H9 (cell line): ENCODE measurements around the gene VEGFD. TPM values are rescaled to one million over a fixed set of nuclear protein-coding genes. Genes with fewer than 3 reads are reported as not detected.
A peak's percentile ranks its signal among the peaks of the same experiment; 100 is the strongest.

Source experiments
- DNase-seq: peaks from one replicate; pipeline ENCODE4 v3.0.0-alpha.2; 2017
- H2AFZ ChIP-seq: one replicate; pipeline ENCODE4 v1.6.1; 2013; ENCODE audit warnings: mild to moderate bottlenecking, low read length, control low read depth, moderate library complexity
- H2AK5ac ChIP-seq: 2 replicates; pipeline ENCODE4 v1.6.1; 2013; ENCODE audit warnings: low read length, control low read depth, mixed read lengths; ENCODE audit not compliant: insufficient read length
- H2BK120ac ChIP-seq: one replicate; pipeline ENCODE4 v1.6.1; 2013; ENCODE audit warnings: low read depth, mild to moderate bottlenecking, low read length, control low read depth, inconsistent platforms; ENCODE audit not compliant: poor library complexity, severe bottlenecking
- H2BK12ac ChIP-seq: 2 replicates; pipeline ENCODE4 v1.6.1; 2013; ENCODE audit warnings: low read length, control low read depth, mixed read lengths, low read depth; ENCODE audit not compliant: insufficient read length
- H2BK15ac ChIP-seq: 2 replicates; pipeline ENCODE4 v1.6.1; 2013; ENCODE audit warnings: low read depth, low read length, control low read depth
- H2BK20ac ChIP-seq: one replicate; pipeline ENCODE4 v1.6.1; 2013; ENCODE audit warnings: low read depth, mild to moderate bottlenecking, low read length, control low read depth, inconsistent platforms; ENCODE audit not compliant: poor library complexity, severe bottlenecking
- H2BK5ac ChIP-seq: 2 replicates; pipeline ENCODE4 v1.6.1; 2013; ENCODE audit warnings: low read length, control low read depth, mixed read lengths; ENCODE audit not compliant: insufficient read length
- H3K14ac ChIP-seq: 2 replicates; pipeline ENCODE4 v1.6.1; 2013; ENCODE audit warnings: low read length, control low read depth; ENCODE audit not compliant: insufficient read depth
- H3K18ac ChIP-seq: 2 replicates; pipeline ENCODE4 v1.6.1; 2013; ENCODE audit warnings: low read depth, mild to moderate bottlenecking, mixed read lengths, low read length, control low read depth; ENCODE audit not compliant: insufficient read length
- H3K23ac ChIP-seq: 2 replicates; pipeline ENCODE4 v1.6.1; 2013; ENCODE audit warnings: low read length, control low read depth, mixed read lengths, low read depth; ENCODE audit not compliant: insufficient read length
- H3K23me2 ChIP-seq: 2 replicates; pipeline ENCODE4 v1.6.1; 2013; ENCODE audit warnings: low read depth, mild to moderate bottlenecking, mixed read lengths, low read length, control low read depth; ENCODE audit not compliant: insufficient read length, poor library complexity, severe bottlenecking
- H3K27ac ChIP-seq: 2 replicates; pipeline ENCODE4 v1.5.1; 2013; ENCODE audit warnings: low read length, control low read depth, mixed read lengths, low read depth; ENCODE audit not compliant: insufficient read length
- H3K27me3 ChIP-seq: 2 replicates; pipeline ENCODE4 v1.6.1; 2013; ENCODE audit warnings: low read length, control low read depth, inconsistent platforms; ENCODE audit not compliant: insufficient read depth
- H3K4ac ChIP-seq: 2 replicates; pipeline ENCODE4 v1.6.1; 2013; ENCODE audit warnings: low read depth, mild to moderate bottlenecking, control low read depth, inconsistent platforms, low read length, moderate library complexity
- H3K4me1 ChIP-seq: 2 replicates; pipeline ENCODE4 v1.6.1; 2013; ENCODE audit warnings: low read length, control low read depth, inconsistent platforms; ENCODE audit not compliant: insufficient read depth
- H3K4me2 ChIP-seq: 2 replicates; pipeline ENCODE4 v1.6.1; 2013; ENCODE audit warnings: low read length, control low read depth, mixed read lengths; ENCODE audit not compliant: insufficient read length, insufficient read depth
- H3K56ac ChIP-seq: 2 replicates; pipeline ENCODE4 v1.6.1; 2013; ENCODE audit warnings: low read depth, mild to moderate bottlenecking, mixed read lengths, low read length, control low read depth; ENCODE audit not compliant: insufficient read length
- H3K79me1 ChIP-seq: 2 replicates; pipeline ENCODE4 v1.6.1; 2013; ENCODE audit warnings: low read depth, mild to moderate bottlenecking, moderate library complexity, low read length, control low read depth, inconsistent platforms; ENCODE audit not compliant: insufficient read depth, poor library complexity, severe bottlenecking
- H3K79me2 ChIP-seq: 2 replicates; pipeline ENCODE4 v1.6.1; 2013; ENCODE audit warnings: low read length, control low read depth, inconsistent platforms; ENCODE audit not compliant: insufficient read depth
- H3K9ac ChIP-seq: 2 replicates; pipeline ENCODE4 v1.6.1; 2013; ENCODE audit warnings: low read length, control low read depth, mixed read lengths; ENCODE audit not compliant: insufficient read length; ENCODE audit errors: extremely low read depth
- H3K9me3 ChIP-seq: one replicate; pipeline ENCODE4 v1.6.1; 2013; ENCODE audit warnings: low read depth, low read length, inconsistent platforms; ENCODE audit not compliant: control insufficient read depth
- H3T11ph ChIP-seq: one replicate; pipeline ENCODE4 v1.6.1; 2013; ENCODE audit warnings: mild to moderate bottlenecking, low read length, control low read depth, inconsistent platforms
- H4K20me1 ChIP-seq: one replicate; pipeline ENCODE4 v1.6.1; 2013; ENCODE audit not compliant: control insufficient read depth, insufficient read length, insufficient read depth
- H4K5ac ChIP-seq: 2 replicates; pipeline ENCODE4 v1.6.1; 2013; ENCODE audit warnings: low read depth, mild to moderate bottlenecking, mixed read lengths, low read length, control low read depth; ENCODE audit not compliant: insufficient read length
- H4K8ac ChIP-seq: replicated peaks from 2 replicates; pipeline ENCODE4 v1.6.1; 2013; ENCODE audit warnings: low read length, control low read depth, mixed read lengths, low read depth; ENCODE audit not compliant: insufficient read length
- H4K91ac ChIP-seq: 2 replicates; pipeline ENCODE4 v1.6.1; 2013; ENCODE audit warnings: low read depth, mild to moderate bottlenecking, moderate library complexity, mixed read lengths, low read length, control low read depth; ENCODE audit not compliant: insufficient read length
- H3K27ac Mint-ChIP-seq, 3 experiments: 2 replicates in 2 of 3; 3 replicates in 1 of 3; pipeline ENCODE4 v1.8.0; 2020 to 2021; ENCODE audit warnings: mixed read lengths in 3 of 3, mild to moderate bottlenecking in 1 of 3, moderate library complexity in 1 of 3
- H3K27me3 Mint-ChIP-seq: 2 replicates; pipeline ENCODE4 v1.8.0; 2021; ENCODE audit warnings: low read depth, mild to moderate bottlenecking, moderate library complexity, mixed read lengths
- H3K36me3 Mint-ChIP-seq, 3 experiments: 2 replicates in 2 of 3; 3 replicates in 1 of 3; pipeline ENCODE4 v1.8.0; 2020 to 2021; ENCODE audit warnings: low read depth in 3 of 3, mixed read lengths in 3 of 3; ENCODE audit not compliant: insufficient read depth in 1 of 3
- H3K4me1 Mint-ChIP-seq, 2 experiments: 2 replicates each; pipeline ENCODE4 v1.8.0; 2020; ENCODE audit warnings: mixed read lengths in 2 of 2
- H3K4me3 Mint-ChIP-seq, 2 experiments: 2 replicates in 1 of 2; 3 replicates in 1 of 2; pipeline ENCODE4 v1.8.0; 2020 to 2021; ENCODE audit warnings: mild to moderate bottlenecking in 2 of 2, mixed read lengths in 2 of 2, moderate library complexity in 1 of 2
- H3K9me3 Mint-ChIP-seq, 2 experiments: 2 replicates in 1 of 2; 3 replicates in 1 of 2; pipeline ENCODE4 v1.8.0; 2020; ENCODE audit warnings: mild to moderate bottlenecking in 2 of 2, mixed read lengths in 2 of 2, moderate library complexity in 1 of 2
- WGBS: extraction: QIAGEN DNeasy Blood & Tissue Kit; methylation state at CpG from one replicate; pipeline ENCODE4 v1.1.7; 2013; ENCODE audit warnings: missing lambda C conversion rate, low lambda C conversion rate, mixed read lengths; ENCODE audit not compliant: insufficient read length; ENCODE audit errors: extremely low coverage; 5-methylcytosine and 5-hydroxymethylcytosine counted together
- total RNA-seq: library from RNA; stranded (reverse); gene quantifications from 2 replicates; pipeline ENCODE4 v1.2.1, GENCODE V29; 2021
- TF ChIP-seq, protein P1 (sequence below): fragments of 200-600 bp; sonication (generic); conservative IDR thresholded peaks from 3 replicates; pipeline ENCODE4 v1.8.0; 2021; ENCODE audit warnings: antibody characterized with exemption, mild to moderate bottlenecking

Gene VEGFD
- total RNA-seq, 1 experiment from 2014 or later = 0.11 TPM

DNA sequence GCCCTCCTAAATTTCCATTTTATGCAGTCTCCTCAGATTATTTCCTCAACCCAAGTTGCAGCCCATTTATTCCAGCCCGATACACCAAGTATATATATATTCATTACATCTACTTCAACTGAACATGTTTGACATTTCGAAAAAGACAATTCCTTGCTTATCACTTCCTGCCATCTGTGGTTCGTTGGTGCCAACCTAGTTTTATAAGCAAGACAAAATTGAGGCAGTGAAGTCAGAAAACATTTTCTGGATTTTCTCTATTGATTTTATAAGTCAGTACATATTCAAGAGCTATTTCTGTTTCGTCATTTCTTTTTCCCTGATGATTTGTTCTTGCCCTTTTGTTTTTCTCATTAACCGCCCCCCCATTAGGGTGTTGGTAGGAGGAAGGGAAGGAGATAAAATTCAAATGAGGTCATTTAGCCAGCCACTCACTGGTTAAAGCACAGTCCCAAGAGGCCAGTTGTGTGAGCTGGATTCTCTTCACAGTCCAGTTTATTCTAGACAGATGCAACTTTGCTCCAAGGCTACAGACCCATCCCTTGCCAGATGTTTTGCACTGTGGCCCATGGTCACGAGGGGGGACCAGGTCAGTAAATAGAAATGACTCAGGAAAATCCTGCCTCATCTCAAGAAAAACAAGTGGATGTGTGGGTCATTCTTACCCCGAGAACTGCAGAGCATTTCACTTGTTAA, 20.3 kb upstream of the VEGFD start:
- WGBS = no CpG with 5 or more reads among the region's 7 CpGs
- H3K36me3 Mint-ChIP-seq = peaks cover 0 to 8% (median 3%) of the 10 kb centered on the region in 3 experiments; a peak in 4 of 7 replicates

More for the DNA sequence above, 20.3 kb upstream of the VEGFD start:
- Histone ChIP-seq H3K27ac (no peak overlapping the region), H2BK20ac (no peak overlapping the region), H2BK5ac (no peak overlapping the region), H3K18ac (no peak overlapping the region), H3K9ac (no peak overlapping the region), H3K4me1 (peaks cover 3% of the 10 kb centered on the region), H3T11ph (no peak overlapping the region), H3K27me3 (no peaks in the 10 kb centered on the region), H2AK5ac (no peak overlapping the region), H3K23me2 (no peaks in the 10 kb centered on the region), H3K79me2 (no peaks in the 10 kb centered on the region), H2BK15ac (no peak overlapping the region), H2AFZ (no peak overlapping the region), H4K20me1 (no peaks in the 10 kb centered on the region), H3K23ac (no peak overlapping the region), H4K5ac (no peak overlapping the region), H3K9me3 (no peaks in the 10 kb centered on the region), H4K8ac (no peak overlapping the region), H3K4ac (no peak overlapping the region), H4K91ac (no peak overlapping the region), H3K4me2 (no peak overlapping the region), H3K14ac (no peak overlapping the region), H2BK120ac (no peak overlapping the region), H3K79me1 (peaks cover 3% of the 10 kb centered on the region), H2BK12ac (no peak overlapping the region), H3K56ac (no peak overlapping the region)
- TF ChIP-seq, protein P1, sequence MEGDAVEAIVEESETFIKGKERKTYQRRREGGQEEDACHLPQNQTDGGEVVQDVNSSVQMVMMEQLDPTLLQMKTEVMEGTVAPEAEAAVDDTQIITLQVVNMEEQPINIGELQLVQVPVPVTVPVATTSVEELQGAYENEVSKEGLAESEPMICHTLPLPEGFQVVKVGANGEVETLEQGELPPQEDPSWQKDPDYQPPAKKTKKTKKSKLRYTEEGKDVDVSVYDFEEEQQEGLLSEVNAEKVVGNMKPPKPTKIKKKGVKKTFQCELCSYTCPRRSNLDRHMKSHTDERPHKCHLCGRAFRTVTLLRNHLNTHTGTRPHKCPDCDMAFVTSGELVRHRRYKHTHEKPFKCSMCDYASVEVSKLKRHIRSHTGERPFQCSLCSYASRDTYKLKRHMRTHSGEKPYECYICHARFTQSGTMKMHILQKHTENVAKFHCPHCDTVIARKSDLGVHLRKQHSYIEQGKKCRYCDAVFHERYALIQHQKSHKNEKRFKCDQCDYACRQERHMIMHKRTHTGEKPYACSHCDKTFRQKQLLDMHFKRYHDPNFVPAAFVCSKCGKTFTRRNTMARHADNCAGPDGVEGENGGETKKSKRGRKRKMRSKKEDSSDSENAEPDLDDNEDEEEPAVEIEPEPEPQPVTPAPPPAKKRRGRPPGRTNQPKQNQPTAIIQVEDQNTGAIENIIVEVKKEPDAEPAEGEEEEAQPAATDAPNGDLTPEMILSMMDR = no peak
- Mint-ChIP-seq H3K27me3 (no peaks in the 10 kb centered on the region; the same call in 1 of the 2 replicates), H3K4me3 (no peak overlapping the region), H3K4me1 (peaks cover 4 to 7% of the 10 kb centered on the region in 2 experiments; a peak in 2 of 4 replicates), H3K9me3 (no peaks in the 10 kb centered on the region; a peak in 1 of 5 replicates), H3K27ac (peak overlapping the region in 2 of 3 experiments; percentile 8 to 68; a peak in 1 of 7 replicates)
- DNase-seq = no peak
